CD1c-positive myeloid dendritic cell (primary cell): ENCODE results near the gene APBA3.
"Not testable (repeated sequence)": the region's sequence is repeated elsewhere in the genome, so short reads cannot be mapped to it uniquely, and the experiment has no call there.

ENCODE experiments used
- DNase-seq: peaks from one replicate; pipeline ENCODE4 v3.0.0-alpha.2; 2016; ENCODE audit errors: extremely low spot score

Gene APBA3

GRCh38 chr19:3771000-3771905 lies 9.8 kb upstream of the APBA3 start:
- no peak for DNase-seq

- DNase-seq, result no peak
Observed at GRCh38 chr19:3770136-3770999, 8.9 kb upstream of the APBA3 start.

- DNase-seq, result no peak
Observed at GRCh38 chr19:3769494-3769893, 8.0 kb upstream of the APBA3 start.

- no peak for DNase-seq
Observed at GRCh38 chr19:3768748-3769099, 7.2 kb upstream of the APBA3 start.

- DNase-seq, result no peak
Observed at GRCh38 chr19:3768015-3768747, 6.7 kb upstream of the APBA3 start.

GRCh38 chr19:3767050-3767449 lies 5.6 kb upstream of the APBA3 start:
- no peak for DNase-seq

GRCh38 chr19:3766520-3766919 lies 5.0 kb upstream of the APBA3 start:
- no peak for DNase-seq

GRCh38 chr19:3765757-3766156 lies 4.3 kb upstream of the APBA3 start:
- DNase-seq, result not testable (repeated sequence)

- DNase-seq, result no peak
Observed at GRCh38 chr19:3765121-3765520, 3.6 kb upstream of the APBA3 start.

GRCh38 chr19:3762501-3763459 lies 1.3 kb upstream of the APBA3 start, which contains the start of gene MRPL54:
TSS of gene MRPL54 (plus strand) at chr19:3762682. CDS start at chr19:3762701, 19 bp downstream.
- peak; percentile 100 for DNase-seq

GRCh38 chr19:3762130-3762473 lies 610 bp upstream of the APBA3 start:
- no peak for DNase-seq

- DNase-seq, result no peak
Observed at GRCh38 chr19:3760871-3761361, 576 bp downstream of the APBA3 start.

- DNase-seq, result no peak
Observed at GRCh38 chr19:3759482-3760254, 1.8 kb downstream of the APBA3 start.

GRCh38 chr19:3758297-3758696 lies 3.2 kb downstream of the APBA3 start:
- not testable (repeated sequence) for DNase-seq

GRCh38 chr19:3757705-3758104 lies 3.8 kb downstream of the APBA3 start:
- not testable (repeated sequence) for DNase-seq

GRCh38 chr19:3753631-3754410 lies 7.7 kb downstream of the APBA3 start:
- no peak for DNase-seq

GRCh38 chr19:3752492-3752891 lies 9.0 kb downstream of the APBA3 start:
- DNase-seq, result no peak

- DNase-seq, result no peak
Observed at GRCh38 chr19:3751236-3751635, 10.3 kb downstream of the APBA3 start.

GRCh38 chr19:3750211-3750610 lies 11.3 kb downstream of the APBA3 start:
- no peak for DNase-seq
